SH-SY5Y (cell line): ENCODE results near the gene AGAP1.

Experiments
- GATA2 ChIP-seq: IDR thresholded peaks from 2 replicates; pipeline ENCODE4 v1.6.1; 2011; ENCODE audit warnings: mild to moderate bottlenecking, low read depth, low read length
- GATA3 ChIP-seq: IDR thresholded peaks from 2 replicates; pipeline ENCODE4 v1.6.1; 2011; ENCODE audit warnings: low read depth, mild to moderate bottlenecking, low read length, moderate library complexity

DNA sequence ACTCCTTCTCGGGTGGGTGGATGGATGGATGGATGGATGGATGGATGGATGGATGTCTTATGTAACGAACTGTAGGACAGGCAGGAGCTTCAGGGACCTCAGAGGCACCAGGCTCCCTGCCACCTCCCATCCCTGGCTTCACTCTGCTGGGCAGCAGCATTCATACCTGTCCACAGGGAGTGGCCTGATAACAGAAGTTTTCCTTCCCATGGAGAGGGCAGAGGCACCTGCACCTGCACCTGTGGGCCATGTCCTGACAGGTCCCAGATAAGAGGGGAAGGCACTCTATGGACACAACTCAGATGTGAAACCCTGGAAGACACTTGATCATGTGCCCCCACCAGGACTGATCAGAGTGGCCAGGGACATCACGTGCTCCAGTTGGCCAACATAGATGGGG, 532.0 kb downstream of the AGAP1 start:
- no peak for TF ChIP-seq GATA2
- no peak for TF ChIP-seq GATA3
